ENCODE results near the gene SRMS. TPM values are rescaled to one million over a fixed set of nuclear protein-coding genes. Genes with fewer than 3 reads are reported as not detected.

The SRMS gene
- total RNA-seq, 2 donors from 2014 or later: not detected

- ATAC-seq: peak; percentile 19
- H3K9me3 ChIP-seq (ENCODE audit: control insufficient read depth, low read length, poor library complexity, severe bottlenecking): no peaks in the 10 kb centered on the region
- Mint-ChIP-seq H3K4me3 (no peak overlapping the region), H3K4me1 (peaks cover 5% of the 10 kb centered on the region), H3K27me3 (no peaks in the 10 kb centered on the region), H3K27ac (no peak overlapping the region), H3K36me3 (ENCODE audit: low read depth) (peaks cover 4% of the 10 kb centered on the region)
- DNase-seq: no peak
Measured at GRCh38 chr20:63558804-63559484, 11.4 kb upstream of the SRMS start.

GRCh38 chr20:63557481-63557891, 9.9 kb upstream of the SRMS start:
- H3K27ac Mint-ChIP-seq: no peak overlapping the region
- no peak for ATAC-seq
- no peak overlapping the region for H3K4me3 Mint-ChIP-seq

GRCh38 chr20:63556873-63557478, 9.4 kb upstream of the SRMS start:
- DNase-seq: no peak
- H3K36me3 Mint-ChIP-seq (ENCODE audit: low read depth): peaks cover 4% of the 10 kb centered on the region
- ATAC-seq: no peak

More at GRCh38 chr20:63557481-63557891, 9.9 kb upstream of the SRMS start:
- peaks cover 4% of the 10 kb centered on the region for H3K36me3 Mint-ChIP-seq (ENCODE audit: low read depth)
- no peaks in the 10 kb centered on the region for H3K27me3 Mint-ChIP-seq
- DNase-seq: no peak
- no peaks in the 10 kb centered on the region for H3K9me3 ChIP-seq (ENCODE audit: control insufficient read depth, low read length, poor library complexity, severe bottlenecking)
- peaks cover 9% of the 10 kb centered on the region for H3K4me1 Mint-ChIP-seq

GRCh38 chr20:63555661-63556381, 8.3 kb upstream of the SRMS start:
- Mint-ChIP-seq H3K36me3 (ENCODE audit: low read depth) (peaks cover 4% of the 10 kb centered on the region), H3K4me1 (peaks cover 14% of the 10 kb centered on the region), H3K27me3 (no peaks in the 10 kb centered on the region), H3K4me3 (no peak overlapping the region), H3K27ac (peak overlapping the region; percentile 9)
- ATAC-seq (no peak), DNase-seq (no peak)
- H3K9me3 ChIP-seq (ENCODE audit: control insufficient read depth, low read length, poor library complexity, severe bottlenecking): no peaks in the 10 kb centered on the region

More at GRCh38 chr20:63556873-63557478, 9.4 kb upstream of the SRMS start:
- H3K27me3 Mint-ChIP-seq: no peaks in the 10 kb centered on the region
- no peaks in the 10 kb centered on the region for H3K9me3 ChIP-seq (ENCODE audit: control insufficient read depth, low read length, poor library complexity, severe bottlenecking)
- peaks cover 12% of the 10 kb centered on the region for H3K4me1 Mint-ChIP-seq
- no peak overlapping the region for H3K27ac Mint-ChIP-seq
- no peak overlapping the region for H3K4me3 Mint-ChIP-seq

- no peaks in the 10 kb centered on the region for H3K27me3 Mint-ChIP-seq
- H3K36me3 Mint-ChIP-seq (ENCODE audit: low read depth): peaks cover 2% of the 10 kb centered on the region
- DNase-seq (no peak), ATAC-seq (no peak)
- H3K4me3 Mint-ChIP-seq: peak overlapping the region; percentile 83
- H3K9me3 ChIP-seq (ENCODE audit: control insufficient read depth, low read length, poor library complexity, severe bottlenecking): no peaks in the 10 kb centered on the region
- H3K27ac Mint-ChIP-seq: no peak overlapping the region
- peaks cover 14% of the 10 kb centered on the region for H3K4me1 Mint-ChIP-seq
Measured at GRCh38 chr20:63554361-63555278, 7.1 kb upstream of the SRMS start.

GRCh38 chr20:63553933-63554290, 6.4 kb upstream of the SRMS start, which contains the start of gene FNDC11:
FNDC11 (plus strand) TSS chr20:63554159; CDS start chr20:63555664, 1,505 bp downstream.
- DNase-seq: peak in 2 of 3 donors; percentile 58 to 65
- H3K36me3 Mint-ChIP-seq (ENCODE audit: low read depth): no peaks in the 10 kb centered on the region
- H3K27me3 Mint-ChIP-seq: no peaks in the 10 kb centered on the region
- peak within 1 kb of the TSS; percentile 83 for H3K4me3 Mint-ChIP-seq
- peak; percentile 8 for ATAC-seq
- H3K4me1 Mint-ChIP-seq: peaks cover 13% of the 10 kb centered on the region
- no peaks in the 10 kb centered on the region for H3K9me3 ChIP-seq (ENCODE audit: control insufficient read depth, low read length, poor library complexity, severe bottlenecking)
- H3K27ac Mint-ChIP-seq: peak within 1 kb of the TSS; percentile 88

- no peaks in the 10 kb centered on the region for H3K9me3 ChIP-seq (ENCODE audit: control insufficient read depth, low read length, poor library complexity, severe bottlenecking)
- peak overlapping the region; percentile 88 for H3K27ac Mint-ChIP-seq
- DNase-seq (peak; percentile 85 to 95 (median 92)), ATAC-seq (peak; percentile 83)
- H3K27me3 Mint-ChIP-seq: no peaks in the 10 kb centered on the region
- peak overlapping the region; percentile 82 for H3K4me3 Mint-ChIP-seq
- H3K36me3 Mint-ChIP-seq (ENCODE audit: low read depth): no peaks in the 10 kb centered on the region
- peaks cover 13% of the 10 kb centered on the region for H3K4me1 Mint-ChIP-seq
Measured at GRCh38 chr20:63553251-63553932, 5.8 kb upstream of the SRMS start.

- ATAC-seq (peak; percentile 63), DNase-seq (peak; percentile 37 to 48 (median 44))
- H3K4me1 Mint-ChIP-seq: peaks cover 13% of the 10 kb centered on the region
- H3K27me3 Mint-ChIP-seq: no peaks in the 10 kb centered on the region
- H3K9me3 ChIP-seq (ENCODE audit: control insufficient read depth, low read length, poor library complexity, severe bottlenecking): no peaks in the 10 kb centered on the region
- H3K27ac Mint-ChIP-seq: peak overlapping the region; percentile 88
- peak overlapping the region; percentile 82 for H3K4me3 Mint-ChIP-seq
- H3K36me3 Mint-ChIP-seq (ENCODE audit: low read depth): no peaks in the 10 kb centered on the region
Measured at GRCh38 chr20:63552481-63553249, 5.1 kb upstream of the SRMS start.

- H3K4me1 Mint-ChIP-seq: peaks cover 9% of the 10 kb centered on the region
- H3K9me3 ChIP-seq (ENCODE audit: control insufficient read depth, low read length, poor library complexity, severe bottlenecking): no peaks in the 10 kb centered on the region
- no peak for ATAC-seq
- no peak overlapping the region for H3K27ac Mint-ChIP-seq
- no peaks in the 10 kb centered on the region for H3K27me3 Mint-ChIP-seq
- DNase-seq: no peak
- peak overlapping the region; percentile 55 for H3K4me3 Mint-ChIP-seq
- H3K36me3 Mint-ChIP-seq (ENCODE audit: low read depth): no peaks in the 10 kb centered on the region
Measured at GRCh38 chr20:63551068-63551467, 3.5 kb upstream of the SRMS start.

GRCh38 chr20:63549679-63550282, 2.2 kb upstream of the SRMS start:
- H3K4me3 Mint-ChIP-seq: no peak overlapping the region
- no peak for DNase-seq
- no peaks in the 10 kb centered on the region for H3K27me3 Mint-ChIP-seq
- peaks cover 13% of the 10 kb centered on the region for H3K4me1 Mint-ChIP-seq
- H3K27ac Mint-ChIP-seq: no peak overlapping the region
- H3K9me3 ChIP-seq (ENCODE audit: control insufficient read depth, low read length, poor library complexity, severe bottlenecking): no peaks in the 10 kb centered on the region
- no peaks in the 10 kb centered on the region for H3K36me3 Mint-ChIP-seq (ENCODE audit: low read depth)
- ATAC-seq: no peak

GRCh38 chr20:63549019-63549418, 1.5 kb upstream of the SRMS start:
- Mint-ChIP-seq H3K4me1 (peaks cover 13% of the 10 kb centered on the region), H3K27me3 (no peaks in the 10 kb centered on the region), H3K4me3 (no peak overlapping the region), H3K36me3 (ENCODE audit: low read depth) (no peaks in the 10 kb centered on the region), H3K27ac (no peak overlapping the region)
- ATAC-seq (no peak), DNase-seq (no peak)
- H3K9me3 ChIP-seq (ENCODE audit: control insufficient read depth, low read length, poor library complexity, severe bottlenecking): no peaks in the 10 kb centered on the region

All from T-helper 17 cell (primary cell).